HG03354 (cell line): ENCODE data around the gene CACNA1S.

Source experiments
- ATAC-seq: cut with Tn5 transposase; IDR thresholded peaks from one replicate; pipeline ENCODE4 v1.9.1; 2021; ENCODE audit warnings: mild to moderate bottlenecking; ENCODE audit not compliant: unreplicated experiment, poor library complexity, severe bottlenecking

The CACNA1S gene

DNA sequence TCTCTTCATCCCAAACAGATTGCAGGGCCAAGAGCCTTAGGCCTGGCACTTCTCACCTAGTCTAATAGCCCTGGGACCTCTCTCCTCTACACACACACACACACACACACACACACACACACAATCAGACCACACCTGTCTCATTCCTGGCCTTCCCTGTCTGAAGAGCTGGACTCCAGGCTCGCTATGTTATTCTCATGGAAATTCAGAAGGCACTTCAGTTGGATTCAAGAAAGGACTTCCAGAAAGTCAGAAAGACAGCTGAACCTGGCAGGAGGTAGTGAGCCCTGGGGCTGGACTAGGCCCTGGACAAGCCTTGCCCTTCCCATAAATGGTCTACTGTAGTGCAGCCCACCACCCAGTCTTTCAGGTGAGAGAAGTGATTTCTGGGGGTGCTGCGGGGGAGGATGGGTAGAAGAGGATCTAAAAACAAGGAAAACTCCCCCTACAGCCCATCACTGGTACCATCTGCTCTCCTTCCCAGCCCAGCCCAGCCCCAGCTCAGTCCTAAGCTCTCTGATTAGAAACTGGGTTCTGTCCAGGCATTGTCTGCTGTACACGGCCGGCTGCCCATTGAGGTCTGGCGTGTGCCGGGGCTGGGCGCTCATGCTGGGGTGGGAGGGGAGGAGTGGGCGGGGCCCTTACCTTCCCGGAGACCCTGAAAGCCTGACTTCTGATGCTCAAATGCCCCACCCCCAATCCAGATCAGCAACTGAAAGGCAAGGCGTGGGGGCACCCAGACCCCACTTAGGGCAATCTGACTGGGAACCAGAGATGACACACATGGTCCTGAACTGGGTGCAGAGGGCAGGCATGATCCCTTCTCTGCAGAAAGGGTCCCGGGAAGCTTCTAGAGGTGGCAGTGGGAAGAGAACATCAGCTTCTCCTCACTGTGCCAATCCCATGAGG is 91.3 kb downstream of the CACNA1S start:
- no peak for ATAC-seq

DNA sequence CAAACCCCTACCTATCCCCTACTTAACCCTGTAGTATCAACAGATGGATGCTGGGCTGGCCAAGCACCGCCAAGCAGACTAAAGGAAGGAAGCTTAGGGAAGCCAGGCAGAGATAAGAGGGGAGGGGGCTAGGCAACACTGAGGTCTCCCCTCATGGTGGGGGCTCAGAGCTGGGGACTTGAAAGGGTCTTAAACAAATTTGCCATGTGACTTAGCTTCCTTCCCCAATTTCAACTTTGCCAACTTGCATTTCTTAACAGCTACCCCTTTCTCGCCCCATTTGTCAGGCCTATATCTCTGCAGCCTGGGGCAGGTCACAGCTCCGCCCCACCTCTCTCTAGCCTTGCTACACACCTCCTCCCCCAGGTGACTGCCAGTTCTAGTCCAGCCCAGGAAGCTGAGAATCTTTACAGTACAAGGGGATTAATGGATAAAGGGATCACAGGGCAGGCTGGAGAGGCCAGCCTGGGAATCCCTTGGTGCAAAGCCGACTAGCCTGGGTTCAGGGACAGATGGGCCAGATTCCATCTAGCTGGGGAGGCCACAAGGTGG is 92.1 kb downstream of the CACNA1S start:
- no peak for ATAC-seq

DNA sequence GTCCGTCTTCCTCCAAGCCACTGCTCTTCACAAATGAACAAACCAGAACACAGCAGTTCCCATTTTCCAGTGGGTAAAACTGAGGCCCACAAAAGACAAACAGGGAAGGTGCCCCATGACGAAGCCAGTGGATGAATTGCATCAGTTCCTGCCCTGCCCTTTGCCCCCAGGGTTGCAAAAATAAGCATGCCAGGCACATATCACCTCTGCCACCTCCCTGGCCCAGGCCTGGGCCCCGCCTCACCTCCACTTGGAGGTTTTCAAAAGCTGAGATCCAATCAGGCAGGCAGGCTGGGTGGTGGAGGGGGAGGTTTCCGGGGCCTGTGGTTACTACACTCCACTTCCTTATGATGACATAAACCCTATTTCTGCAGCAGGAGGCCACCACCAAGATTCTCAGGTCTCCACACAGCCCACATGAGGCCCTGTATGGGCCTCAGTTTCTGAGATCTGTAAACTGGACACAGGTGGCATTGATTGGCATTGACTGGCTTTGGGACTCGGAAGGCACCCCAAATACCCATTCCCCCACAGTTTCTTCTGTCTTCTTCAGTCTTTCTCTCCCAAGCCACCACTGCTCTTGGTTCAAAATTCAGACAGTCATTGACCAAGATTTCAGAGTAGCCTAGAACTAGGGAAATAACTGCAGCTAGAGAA is 92.8 kb downstream of the CACNA1S start:
- peak; percentile 73 for ATAC-seq

DNA sequence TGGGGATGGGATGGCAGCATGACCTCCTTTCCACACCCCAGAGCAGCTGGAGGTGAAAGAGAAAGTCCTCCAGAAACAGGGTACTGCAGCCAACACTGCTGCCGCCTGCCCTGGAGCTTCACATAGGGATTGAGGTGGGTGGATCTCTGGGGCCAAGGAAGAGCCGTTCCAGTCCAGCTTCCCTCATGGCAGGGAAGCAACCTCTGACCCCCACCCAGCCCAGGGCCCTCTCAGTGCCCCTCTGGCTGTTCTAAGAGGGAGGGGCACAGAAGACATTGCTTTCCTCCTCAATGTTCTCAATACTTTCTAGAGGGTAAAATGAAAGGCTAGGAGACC is 94.4 kb downstream of the CACNA1S start:
- no peak for ATAC-seq

DNA sequence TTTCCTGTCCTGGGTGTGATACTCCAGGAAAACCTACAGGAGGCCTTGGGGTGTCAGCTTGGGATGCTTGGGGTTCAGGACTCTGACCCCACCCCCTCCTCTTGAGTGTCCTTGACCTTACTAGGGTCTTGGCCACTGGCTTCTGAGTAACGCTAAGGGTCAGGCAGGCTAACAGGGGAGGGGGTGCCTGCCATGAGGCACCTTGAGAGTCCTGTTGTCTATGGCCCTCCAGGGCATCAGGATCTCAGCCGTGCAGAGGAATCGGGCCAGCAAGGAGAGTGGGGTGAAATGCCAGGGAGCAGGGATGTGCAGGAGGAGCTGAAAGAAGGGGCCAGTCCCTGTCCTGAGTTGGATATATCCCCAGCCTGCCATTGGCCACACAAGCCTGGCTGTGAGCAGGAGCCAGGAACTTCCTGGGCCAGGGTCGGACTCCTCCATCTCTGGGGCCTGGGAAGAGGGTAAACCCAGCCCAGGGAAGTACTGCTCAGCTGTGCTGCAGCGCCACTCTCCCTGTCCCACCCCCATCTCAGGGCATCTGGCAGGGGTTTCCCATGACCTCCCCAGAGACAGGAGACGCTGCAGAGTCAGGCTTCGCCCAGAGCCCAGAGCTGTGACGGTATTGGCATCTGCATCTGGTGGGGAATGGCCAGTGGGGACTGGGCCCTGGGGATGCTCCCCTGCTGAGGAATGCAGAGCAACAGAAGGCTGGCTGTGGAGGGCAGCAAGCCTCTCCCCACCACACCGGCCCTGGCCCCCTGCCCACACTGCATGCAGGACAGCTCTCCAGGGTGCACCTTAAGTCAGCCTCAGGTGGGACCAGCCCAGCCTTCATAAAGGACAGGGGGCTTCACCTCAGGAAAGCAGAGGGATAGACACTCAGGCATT is 95.0 kb downstream of the CACNA1S start:
- peak; percentile 34 for ATAC-seq

DNA sequence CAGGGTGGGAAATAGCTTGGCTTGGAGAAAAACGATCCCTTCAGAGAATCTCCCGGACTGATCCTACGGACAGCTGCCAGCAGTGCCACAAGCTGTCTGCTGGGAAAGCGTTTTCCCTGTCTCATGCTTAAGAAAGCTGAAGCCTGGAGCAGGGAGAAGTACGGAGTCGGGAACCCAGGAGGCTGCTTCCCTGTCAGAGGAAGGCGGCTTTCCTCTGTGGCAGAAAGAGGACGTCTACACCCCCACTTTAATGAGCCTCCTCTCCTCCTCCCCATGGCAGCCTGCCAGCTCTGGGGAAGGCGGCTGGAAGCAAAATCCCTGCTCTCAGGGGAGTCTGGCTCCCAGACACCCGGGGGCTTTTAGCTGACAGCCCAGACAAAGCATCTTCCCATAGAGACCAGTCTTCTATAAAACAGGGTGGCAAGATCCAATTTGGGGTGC is 96.0 kb downstream of the CACNA1S start:
- ATAC-seq, result no peak

DNA sequence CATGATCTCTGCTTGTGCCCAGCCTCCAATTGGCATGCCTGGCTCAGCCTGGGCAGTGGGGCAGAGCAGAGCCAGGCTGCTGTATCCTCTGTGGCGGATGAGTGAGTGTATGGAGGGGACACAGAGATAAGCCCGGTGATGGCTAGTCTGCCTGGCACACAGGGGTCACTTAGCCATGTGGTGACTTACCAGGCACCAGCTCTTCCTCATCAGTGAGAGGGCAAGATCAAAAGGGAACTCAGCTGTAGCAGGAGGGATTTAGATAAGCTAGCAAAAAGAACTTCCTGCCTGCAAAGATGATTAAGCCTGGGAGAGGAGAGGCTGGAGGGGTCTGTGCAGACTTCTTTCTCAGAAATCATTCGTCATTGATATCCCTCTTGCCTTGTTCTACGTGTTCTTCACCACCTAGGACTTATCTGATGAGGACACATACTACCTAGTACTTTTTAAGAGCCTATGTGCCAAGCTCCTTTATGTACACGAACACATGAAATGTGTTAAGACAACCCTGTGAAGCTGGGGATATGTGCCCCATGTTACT is 96.6 kb downstream of the CACNA1S start:
- ATAC-seq, result no peak

DNA sequence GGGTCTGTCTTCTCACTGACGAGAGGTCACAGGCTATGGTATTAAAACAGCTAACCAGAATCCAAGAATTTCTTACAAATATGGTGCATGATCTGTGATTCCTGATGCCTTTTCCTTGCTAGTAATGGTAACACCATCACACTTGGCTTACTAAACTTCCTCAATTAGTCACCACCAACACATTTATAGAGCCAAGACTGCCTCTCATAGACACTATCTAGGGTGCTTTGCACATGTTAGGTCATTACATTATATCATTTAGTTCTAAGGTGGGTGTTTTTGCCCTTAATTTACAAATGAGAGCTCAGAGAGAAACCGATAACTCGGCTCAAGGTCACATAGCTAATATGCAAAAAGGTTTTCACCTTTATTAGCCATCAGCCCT is 97.4 kb downstream of the CACNA1S start:
- no peak for ATAC-seq

DNA sequence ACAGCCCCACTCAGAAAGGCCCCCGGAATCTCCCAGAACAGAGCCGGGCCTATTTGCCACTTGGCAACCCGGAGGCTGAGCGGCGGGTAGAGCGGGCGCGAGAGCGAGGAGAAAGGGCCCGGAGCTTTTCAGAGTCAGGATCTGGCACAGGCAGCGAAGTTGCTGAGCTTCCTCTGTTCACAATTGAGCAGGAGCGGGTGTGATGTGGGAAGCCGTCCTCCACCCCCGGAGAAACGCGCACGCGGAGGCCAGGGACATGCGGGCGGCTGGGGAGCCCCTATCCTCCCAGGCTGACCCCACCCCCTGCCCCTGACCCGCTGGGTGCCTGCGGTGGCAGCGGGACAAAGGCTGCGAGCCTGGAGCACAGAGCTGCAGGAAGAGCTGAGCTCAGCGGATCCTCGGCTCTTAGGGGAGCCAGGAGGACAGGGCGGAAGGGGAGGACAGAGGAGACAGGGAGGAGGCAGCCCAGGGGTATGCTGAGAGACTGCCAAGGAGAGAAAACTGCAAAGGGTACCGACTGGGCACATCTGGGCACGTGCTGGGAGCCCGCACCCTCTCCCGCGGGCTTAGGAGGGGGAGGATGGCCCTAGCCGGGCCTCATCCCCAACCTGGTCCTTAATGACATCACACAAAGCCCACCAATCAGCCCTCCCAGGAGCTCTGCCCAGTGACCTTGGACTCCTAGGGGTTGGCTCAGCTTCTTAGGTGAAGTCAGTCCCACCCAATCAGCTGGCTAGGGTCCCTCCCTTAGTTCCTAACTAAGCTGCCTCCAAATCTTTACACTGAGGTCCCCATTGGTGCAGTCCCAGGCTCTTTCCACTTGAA is 98.0 kb downstream of the CACNA1S start:
- ATAC-seq, result no peak

DNA sequence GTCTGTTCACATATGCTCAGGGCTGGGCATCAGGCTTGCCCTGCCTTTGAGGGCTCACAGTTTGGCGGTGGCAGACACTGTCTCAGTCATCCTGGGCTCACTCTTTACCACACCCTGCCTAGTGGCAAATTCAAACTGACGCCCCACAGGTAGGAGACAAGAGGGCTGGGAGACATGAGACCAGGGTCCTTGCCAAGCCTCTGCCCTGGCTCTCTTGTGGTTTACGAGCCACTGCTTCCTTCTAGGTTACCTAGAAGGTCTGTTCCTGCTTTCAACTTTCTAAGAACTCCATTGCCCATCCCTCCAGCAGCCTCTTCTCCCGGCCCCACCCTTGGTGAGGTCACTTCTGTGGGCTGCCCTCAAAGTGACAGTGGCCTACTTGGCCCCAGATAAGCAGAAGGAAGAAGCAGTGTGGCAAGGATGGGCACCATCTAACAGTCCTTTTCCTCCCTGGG is 99.2 kb downstream of the CACNA1S start:
- ATAC-seq, result no peak

DNA sequence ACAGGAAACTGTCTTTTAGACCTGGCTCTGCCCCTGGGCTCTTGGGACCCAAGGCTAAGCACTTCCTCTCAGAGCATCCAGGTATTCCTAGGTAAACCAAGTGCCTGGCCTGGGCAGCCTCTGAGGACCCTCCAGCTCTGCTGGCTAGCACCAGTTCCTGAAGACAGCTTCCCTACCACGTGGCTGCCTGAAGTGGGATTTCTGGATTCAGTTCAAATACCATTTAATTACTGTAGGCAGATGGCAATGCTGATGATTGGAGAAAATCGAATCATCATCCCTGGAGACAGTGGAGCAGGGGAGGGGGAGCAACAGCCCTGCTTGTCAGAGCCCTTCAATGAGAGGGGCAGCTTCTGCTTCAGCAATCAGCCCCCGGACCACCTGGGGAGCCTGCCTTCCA is 100.6 kb downstream of the CACNA1S start:
- ATAC-seq, result no peak

DNA sequence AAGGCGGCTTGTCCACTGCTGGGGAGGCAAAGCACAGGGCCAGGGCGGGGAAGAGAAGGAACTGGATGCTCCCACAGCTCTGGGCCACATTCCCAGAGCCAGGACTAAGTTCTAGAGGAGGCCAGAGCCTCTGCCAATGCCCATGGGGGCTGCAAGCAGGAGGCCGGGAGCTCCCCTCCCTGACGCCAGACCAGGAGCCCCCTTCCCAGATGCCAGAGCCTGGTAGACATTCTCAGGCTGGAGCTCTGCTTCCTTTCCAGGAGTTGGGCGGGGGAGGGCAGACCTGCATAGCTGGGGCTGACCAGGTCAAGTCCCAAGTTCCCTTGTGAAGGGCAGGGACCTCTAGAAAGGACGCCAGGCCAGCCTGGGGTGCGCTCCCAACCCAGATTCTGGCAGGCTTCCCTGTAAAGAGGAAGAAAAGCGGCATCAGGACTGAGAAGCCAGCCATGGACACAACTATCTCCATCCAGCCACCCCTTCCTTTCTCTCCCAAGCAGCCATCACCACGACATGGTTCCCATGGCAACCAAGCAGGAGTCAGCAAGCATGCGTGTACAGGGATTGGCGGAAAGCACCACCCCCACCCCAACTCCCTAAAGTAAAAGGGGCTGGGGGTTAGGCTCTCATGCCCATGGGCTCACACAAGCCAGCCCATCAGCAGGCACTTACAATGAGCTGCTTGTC is 102.1 kb downstream of the CACNA1S start:
- ATAC-seq, result no peak

DNA sequence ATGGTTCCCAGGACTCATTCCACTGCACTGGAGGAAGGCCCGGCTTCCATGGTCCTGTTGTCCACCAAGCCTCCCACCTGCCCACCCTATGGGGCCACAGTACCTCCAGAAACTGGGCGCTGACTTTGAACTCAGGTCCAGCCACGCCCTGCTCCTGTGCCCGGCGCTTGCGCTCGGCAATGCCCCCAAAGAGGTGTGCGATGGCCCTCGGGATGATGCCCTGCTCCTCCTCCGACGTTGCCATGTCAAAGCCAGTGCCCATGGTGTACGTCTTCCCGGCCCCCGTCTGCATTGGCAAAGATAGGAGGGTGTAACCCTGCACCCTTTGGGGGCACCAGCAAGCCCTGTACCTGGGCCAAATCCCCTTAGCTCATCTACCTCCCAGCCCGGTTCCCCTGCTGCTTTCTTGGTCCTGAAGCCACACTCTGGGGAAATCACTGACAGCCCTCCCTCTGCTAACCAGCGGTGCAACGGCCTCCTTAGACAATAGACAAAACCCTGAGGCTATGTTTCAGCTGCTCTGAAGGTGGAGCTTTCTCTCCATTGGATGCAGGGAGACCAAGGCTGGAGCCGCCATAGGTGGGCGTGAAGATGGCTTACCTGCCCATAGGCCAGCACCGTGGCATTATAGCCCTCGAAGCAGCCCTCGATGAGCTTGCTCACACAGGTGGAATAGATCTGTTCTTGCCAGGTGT is 103.4 kb downstream of the CACNA1S start:
- no peak for ATAC-seq

DNA sequence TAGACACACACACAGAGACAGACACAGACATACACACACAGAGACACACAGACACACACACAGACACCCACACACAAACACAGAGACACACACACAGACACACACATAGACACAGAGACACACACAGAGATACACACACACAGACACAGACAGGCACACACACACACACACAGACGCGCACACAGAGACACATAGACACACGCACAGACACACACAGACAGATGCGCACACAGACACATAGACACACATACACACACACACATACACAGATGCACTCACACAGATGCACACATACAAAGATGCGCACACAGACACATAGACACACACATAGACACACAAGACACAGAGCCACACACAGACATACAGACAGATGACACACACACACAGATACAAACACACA is 104.7 kb downstream of the CACNA1S start:
- no peak for ATAC-seq

DNA sequence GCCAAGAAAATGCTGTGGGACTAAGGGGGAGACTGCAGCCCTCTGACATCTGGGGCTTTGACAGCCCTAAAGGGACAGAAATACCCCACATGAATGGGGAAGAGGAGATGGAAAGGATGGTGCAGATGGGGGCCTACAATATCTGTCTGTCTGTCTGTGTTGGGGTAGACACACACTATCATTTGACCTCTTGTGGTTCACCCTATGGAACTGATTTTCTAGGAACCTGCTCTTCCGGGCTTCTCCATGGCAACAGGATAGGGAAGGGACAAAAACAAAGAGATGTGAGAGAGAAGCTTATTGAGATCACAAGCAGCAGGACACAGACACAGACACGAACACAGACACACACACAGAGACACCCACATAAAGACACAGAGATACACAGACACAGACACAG is 105.8 kb downstream of the CACNA1S start:
- ATAC-seq, result no peak

DNA sequence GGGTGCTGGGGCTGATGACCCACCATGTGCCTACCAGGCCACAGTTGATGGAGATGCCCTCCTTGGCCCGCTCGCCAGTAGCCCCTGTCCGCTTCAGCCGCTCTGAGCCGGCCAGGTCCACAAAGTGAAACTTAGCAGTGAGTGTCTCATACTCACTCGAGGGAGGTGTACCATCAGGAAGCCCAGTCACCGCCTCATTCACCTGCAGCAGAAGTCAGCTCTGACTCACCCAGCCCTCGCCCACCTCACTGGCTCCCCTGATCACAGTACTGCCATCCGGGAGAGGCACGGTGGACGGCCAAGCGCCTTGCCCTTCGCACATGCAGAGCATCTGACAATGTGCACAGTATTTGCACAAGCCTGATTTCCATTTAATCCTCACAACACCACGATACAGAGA is 107.5 kb downstream of the CACNA1S start:
- ATAC-seq, result no peak

DNA sequence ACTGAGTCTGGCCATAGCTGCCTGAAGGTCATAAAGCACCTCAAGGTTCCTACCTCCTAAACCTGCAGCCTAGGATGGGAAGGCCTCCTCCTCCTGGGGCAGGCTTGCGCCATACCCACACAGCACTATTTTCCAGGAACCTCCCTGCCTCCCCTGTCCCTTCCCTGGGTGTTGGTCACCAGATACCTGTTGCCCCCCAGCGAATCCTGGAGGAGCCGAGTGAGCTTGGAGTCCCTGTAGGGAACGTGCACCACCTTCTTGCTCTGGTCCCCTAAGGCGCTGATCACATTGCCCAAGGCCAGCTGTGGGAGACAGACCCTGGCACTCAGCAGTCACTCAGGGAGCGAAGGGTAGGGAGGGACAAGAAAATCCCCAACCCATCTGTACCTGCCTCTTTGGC is 108.1 kb downstream of the CACNA1S start:
- ATAC-seq, result no peak

DNA sequence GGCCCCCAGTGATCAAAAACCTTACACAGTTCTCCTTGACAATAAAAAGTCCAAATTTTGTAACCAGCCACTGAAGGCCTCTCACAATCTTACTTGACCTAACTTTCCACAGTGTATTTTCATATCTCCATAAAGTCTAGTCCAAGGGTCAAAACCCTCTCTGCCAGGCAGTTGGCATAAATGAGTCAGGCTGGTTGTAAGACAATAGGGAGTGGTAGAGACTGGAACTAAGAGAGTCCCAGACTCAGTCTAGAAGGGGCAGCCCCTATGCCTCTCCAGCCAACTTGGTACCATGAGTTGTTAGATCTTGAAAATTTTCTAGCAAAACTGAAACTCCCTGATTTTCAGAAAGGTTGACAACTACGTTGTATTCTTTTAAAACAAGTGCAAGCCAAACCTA is 109.7 kb downstream of the CACNA1S start:
- no peak for ATAC-seq
